Transverse colon (tissue), 4 donors: ENCODE results near the gene MTMR12.

Experiments
- EP300 ChIP-seq: sonication (generic); formaldehyde crosslinking; IDR thresholded peaks from one replicate; pipeline ENCODE4 v1.6.1; 2017; ENCODE audit warnings: antibody characterized with exemption, low read depth
- POLR2A ChIP-seq: fragments of 450-650 bp; IDR thresholded peaks from one replicate; pipeline ENCODE4 v1.6.1; 2016; ENCODE audit warnings: antibody characterized with exemption, mild to moderate bottlenecking, moderate library complexity
- POLR2AphosphoS5 ChIP-seq, 3 donors: sonication (generic); formaldehyde crosslinking; IDR thresholded peaks; one replicate each; pipeline ENCODE4 v1.6.1; 2016; ENCODE audit warnings: antibody characterized with exemption in 3 of 3
- TF ChIP-seq, protein P1 (sequence below), 5 experiments: fragments of 200-600 bp in 3 of 5; fragments of 450-650 bp in 2 of 5; sonication (generic) in 3 of 5; IDR thresholded peaks; 1 replicate in 2 of 5; 2 replicates in 3 of 5; pipeline ENCODE4 v1.5.1; 2016 to 2017; ENCODE audit warnings: antibody characterized with exemption in 5 of 5, inconsistent platforms in 3 of 5, mild to moderate bottlenecking in 2 of 5, moderate library complexity in 1 of 5

DNA sequence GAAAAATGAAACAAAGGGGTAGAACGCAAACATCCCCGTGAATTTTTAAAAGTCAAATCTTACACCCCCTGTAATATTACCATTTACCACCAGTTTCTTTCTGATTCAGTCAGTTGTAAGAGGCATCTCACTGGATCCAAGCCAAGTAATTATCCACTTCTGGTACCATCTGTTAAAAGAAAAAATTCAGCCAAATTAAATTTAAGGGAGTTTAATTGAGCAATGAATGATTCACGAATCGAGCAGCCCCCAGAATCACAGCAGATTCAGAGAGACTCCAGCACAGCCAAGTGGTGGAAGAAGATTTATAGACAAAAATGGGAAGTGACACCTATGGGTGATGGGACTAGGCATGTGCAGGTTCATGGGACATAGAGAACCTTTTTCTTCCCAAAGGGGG, 29.9 kb upstream of the MTMR12 start:
- TF ChIP-seq POLR2AphosphoS5 (IDR thresholded peaks at IDR 0.05): no peak
- TF ChIP-seq, protein P1, sequence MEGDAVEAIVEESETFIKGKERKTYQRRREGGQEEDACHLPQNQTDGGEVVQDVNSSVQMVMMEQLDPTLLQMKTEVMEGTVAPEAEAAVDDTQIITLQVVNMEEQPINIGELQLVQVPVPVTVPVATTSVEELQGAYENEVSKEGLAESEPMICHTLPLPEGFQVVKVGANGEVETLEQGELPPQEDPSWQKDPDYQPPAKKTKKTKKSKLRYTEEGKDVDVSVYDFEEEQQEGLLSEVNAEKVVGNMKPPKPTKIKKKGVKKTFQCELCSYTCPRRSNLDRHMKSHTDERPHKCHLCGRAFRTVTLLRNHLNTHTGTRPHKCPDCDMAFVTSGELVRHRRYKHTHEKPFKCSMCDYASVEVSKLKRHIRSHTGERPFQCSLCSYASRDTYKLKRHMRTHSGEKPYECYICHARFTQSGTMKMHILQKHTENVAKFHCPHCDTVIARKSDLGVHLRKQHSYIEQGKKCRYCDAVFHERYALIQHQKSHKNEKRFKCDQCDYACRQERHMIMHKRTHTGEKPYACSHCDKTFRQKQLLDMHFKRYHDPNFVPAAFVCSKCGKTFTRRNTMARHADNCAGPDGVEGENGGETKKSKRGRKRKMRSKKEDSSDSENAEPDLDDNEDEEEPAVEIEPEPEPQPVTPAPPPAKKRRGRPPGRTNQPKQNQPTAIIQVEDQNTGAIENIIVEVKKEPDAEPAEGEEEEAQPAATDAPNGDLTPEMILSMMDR (IDR thresholded peaks at IDR 0.05): no peak
- TF ChIP-seq POLR2A: no peak
- no peak for TF ChIP-seq EP300
